ENCODE results near the gene ICAM2.

DNA sequence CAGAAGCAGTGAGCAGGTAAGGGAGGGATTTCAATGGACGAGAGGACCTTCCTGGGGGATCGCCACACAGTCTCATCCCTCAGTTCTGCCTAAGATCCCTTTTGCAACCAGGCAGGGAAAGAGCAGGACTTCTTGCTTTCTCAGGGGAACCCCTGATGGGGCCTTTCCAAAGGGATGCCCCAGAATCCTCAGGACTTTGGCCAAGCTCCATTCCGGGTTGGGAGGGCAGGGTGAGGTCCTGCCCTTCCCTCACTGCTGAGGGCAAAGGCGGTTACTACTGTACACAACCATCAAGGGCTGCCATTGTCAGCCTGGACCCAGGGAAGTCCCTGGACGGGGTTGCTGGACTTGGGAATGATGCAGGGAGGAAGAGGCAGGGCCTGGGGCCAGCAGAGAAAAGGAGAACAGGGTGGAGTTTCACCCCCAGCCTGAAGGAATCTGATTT is 12.6 kb downstream of the ICAM2 start:
- TF ChIP-seq, protein P1, sequence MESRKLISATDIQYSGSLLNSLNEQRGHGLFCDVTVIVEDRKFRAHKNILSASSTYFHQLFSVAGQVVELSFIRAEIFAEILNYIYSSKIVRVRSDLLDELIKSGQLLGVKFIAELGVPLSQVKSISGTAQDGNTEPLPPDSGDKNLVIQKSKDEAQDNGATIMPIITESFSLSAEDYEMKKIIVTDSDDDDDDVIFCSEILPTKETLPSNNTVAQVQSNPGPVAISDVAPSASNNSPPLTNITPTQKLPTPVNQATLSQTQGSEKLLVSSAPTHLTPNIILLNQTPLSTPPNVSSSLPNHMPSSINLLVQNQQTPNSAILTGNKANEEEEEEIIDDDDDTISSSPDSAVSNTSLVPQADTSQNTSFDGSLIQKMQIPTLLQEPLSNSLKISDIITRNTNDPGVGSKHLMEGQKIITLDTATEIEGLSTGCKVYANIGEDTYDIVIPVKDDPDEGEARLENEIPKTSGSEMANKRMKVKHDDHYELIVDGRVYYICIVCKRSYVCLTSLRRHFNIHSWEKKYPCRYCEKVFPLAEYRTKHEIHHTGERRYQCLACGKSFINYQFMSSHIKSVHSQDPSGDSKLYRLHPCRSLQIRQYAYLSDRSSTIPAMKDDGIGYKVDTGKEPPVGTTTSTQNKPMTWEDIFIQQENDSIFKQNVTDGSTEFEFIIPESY (IDR thresholded peaks at IDR 0.05) = no peak
- TF ChIP-seq, protein P2, sequence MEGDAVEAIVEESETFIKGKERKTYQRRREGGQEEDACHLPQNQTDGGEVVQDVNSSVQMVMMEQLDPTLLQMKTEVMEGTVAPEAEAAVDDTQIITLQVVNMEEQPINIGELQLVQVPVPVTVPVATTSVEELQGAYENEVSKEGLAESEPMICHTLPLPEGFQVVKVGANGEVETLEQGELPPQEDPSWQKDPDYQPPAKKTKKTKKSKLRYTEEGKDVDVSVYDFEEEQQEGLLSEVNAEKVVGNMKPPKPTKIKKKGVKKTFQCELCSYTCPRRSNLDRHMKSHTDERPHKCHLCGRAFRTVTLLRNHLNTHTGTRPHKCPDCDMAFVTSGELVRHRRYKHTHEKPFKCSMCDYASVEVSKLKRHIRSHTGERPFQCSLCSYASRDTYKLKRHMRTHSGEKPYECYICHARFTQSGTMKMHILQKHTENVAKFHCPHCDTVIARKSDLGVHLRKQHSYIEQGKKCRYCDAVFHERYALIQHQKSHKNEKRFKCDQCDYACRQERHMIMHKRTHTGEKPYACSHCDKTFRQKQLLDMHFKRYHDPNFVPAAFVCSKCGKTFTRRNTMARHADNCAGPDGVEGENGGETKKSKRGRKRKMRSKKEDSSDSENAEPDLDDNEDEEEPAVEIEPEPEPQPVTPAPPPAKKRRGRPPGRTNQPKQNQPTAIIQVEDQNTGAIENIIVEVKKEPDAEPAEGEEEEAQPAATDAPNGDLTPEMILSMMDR (IDR thresholded peaks at IDR 0.05; ENCODE audit: low read depth, low read length, missing input control) = no peak
- TF ChIP-seq EGR1 (IDR thresholded peaks at IDR 0.05; ENCODE audit: low read depth in 2 of 2) = no peak
- TF ChIP-seq RAD21 (IDR thresholded peaks at IDR 0.05) = no peak
- TF ChIP-seq YY1 (IDR thresholded peaks at IDR 0.05) = no peak
- TF ChIP-seq GABPA (IDR thresholded peaks at IDR 0.05 in 1 of 2, conservative IDR thresholded peaks at IDR 0.05 in 1 of 2) = no peak
- TF ChIP-seq, protein P3, sequence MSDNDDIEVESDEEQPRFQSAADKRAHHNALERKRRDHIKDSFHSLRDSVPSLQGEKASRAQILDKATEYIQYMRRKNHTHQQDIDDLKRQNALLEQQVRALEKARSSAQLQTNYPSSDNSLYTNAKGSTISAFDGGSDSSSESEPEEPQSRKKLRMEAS (IDR thresholded peaks at IDR 0.05) = no peak
- TF ChIP-seq, protein P4, sequence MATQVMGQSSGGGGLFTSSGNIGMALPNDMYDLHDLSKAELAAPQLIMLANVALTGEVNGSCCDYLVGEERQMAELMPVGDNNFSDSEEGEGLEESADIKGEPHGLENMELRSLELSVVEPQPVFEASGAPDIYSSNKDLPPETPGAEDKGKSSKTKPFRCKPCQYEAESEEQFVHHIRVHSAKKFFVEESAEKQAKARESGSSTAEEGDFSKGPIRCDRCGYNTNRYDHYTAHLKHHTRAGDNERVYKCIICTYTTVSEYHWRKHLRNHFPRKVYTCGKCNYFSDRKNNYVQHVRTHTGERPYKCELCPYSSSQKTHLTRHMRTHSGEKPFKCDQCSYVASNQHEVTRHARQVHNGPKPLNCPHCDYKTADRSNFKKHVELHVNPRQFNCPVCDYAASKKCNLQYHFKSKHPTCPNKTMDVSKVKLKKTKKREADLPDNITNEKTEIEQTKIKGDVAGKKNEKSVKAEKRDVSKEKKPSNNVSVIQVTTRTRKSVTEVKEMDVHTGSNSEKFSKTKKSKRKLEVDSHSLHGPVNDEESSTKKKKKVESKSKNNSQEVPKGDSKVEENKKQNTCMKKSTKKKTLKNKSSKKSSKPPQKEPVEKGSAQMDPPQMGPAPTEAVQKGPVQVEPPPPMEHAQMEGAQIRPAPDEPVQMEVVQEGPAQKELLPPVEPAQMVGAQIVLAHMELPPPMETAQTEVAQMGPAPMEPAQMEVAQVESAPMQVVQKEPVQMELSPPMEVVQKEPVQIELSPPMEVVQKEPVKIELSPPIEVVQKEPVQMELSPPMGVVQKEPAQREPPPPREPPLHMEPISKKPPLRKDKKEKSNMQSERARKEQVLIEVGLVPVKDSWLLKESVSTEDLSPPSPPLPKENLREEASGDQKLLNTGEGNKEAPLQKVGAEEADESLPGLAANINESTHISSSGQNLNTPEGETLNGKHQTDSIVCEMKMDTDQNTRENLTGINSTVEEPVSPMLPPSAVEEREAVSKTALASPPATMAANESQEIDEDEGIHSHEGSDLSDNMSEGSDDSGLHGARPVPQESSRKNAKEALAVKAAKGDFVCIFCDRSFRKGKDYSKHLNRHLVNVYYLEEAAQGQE (IDR thresholded peaks at IDR 0.05) = no peak

Measured in liver (tissue), 3 donors.